KOPT-K1 (cell line): ENCODE measurements around the gene ATP10D.

Experiments used
- H3K27ac ChIP-seq: fragments of 200-600 bp; sonication (generic); 2 replicates; pipeline ENCODE4 v1.5.1; 2016; ENCODE audit warnings: antibody characterized with exemption, mild to moderate bottlenecking, low read depth, low read length; ENCODE audit not compliant: poor library complexity, severe bottlenecking
- H3K36me3 ChIP-seq: fragments of 200-600 bp; sonication (generic); 2 replicates; pipeline ENCODE4 v1.5.1; 2017; ENCODE audit warnings: antibody characterized with exemption, mild to moderate bottlenecking, low read length, moderate library complexity; ENCODE audit not compliant: insufficient read depth
- H3K9me3 ChIP-seq: fragments of 200-600 bp; sonication (generic); 2 replicates; pipeline ENCODE4 v1.5.1; 2017; ENCODE audit warnings: antibody characterized with exemption, low read length, mild to moderate bottlenecking; ENCODE audit not compliant: insufficient read depth, poor library complexity, severe bottlenecking

ATP10D gene

GRCh38 chr4:47624031-47624441 lies 139.0 kb downstream of the ATP10D start:
- no peaks in the 10 kb centered on the region for H3K36me3 ChIP-seq
- H3K9me3 ChIP-seq = no peaks in the 10 kb centered on the region
- H3K27ac ChIP-seq = no peak overlapping the region

DNA sequence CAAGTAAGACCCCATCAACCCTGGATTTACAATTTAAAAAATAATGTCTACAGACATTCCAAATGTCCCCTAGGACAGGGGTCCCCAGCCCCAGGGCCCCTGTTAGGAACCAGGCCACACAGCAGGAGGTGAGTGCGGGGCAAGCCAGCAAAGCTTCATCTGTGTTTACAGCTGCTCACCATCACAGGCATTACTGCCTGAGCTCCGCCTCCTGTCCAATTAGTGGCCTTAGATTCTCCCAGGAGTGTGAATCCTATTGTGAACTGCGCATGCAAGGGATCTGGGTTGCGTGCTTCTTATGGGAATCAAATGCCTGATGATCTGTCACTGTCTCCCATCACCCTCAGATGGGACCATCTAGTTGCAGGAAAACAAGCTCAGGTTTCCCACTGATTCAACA lies 146.1 kb downstream of the ATP10D start:
- Histone ChIP-seq H3K27ac (no peak overlapping the region), H3K36me3 (no peaks in the 10 kb centered on the region), H3K9me3 (no peaks in the 10 kb centered on the region)

- no peak overlapping the region for H3K27ac ChIP-seq
- H3K9me3 ChIP-seq = peaks cover 9% of the 10 kb centered on the region
- H3K36me3 ChIP-seq = no peaks in the 10 kb centered on the region
These were observed 154.5 kb downstream of the ATP10D start for GRCh38 chr4:47639531-47639930.

GRCh38 chr4:47640911-47641310 lies 155.8 kb downstream of the ATP10D start:
- Histone ChIP-seq H3K36me3 (no peaks in the 10 kb centered on the region), H3K27ac (no peak overlapping the region)

DNA sequence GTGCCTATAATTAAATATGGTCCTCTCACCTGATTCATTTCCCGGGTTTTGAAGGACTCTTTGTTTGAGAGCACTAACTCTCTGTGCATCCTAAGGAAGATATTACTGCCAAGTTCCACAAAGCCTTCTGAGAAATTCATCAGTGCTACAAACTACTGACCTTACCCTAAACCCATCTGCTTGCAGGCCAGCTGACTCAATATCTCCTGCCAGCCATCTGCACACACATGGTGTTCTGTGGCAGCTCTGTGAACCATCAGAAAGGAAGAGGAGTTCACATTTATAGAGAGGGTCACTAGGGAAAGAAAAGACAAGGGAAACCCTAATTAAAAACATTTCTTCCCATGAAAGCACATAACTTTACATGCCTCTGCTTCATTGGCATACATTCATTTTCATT lies 156.7 kb downstream of the ATP10D start:
- H3K9me3 ChIP-seq = peaks cover 6% of the 10 kb centered on the region
- H3K36me3 ChIP-seq = no peaks in the 10 kb centered on the region
- no peak overlapping the region for H3K27ac ChIP-seq

More at GRCh38 chr4:47640911-47641310, 155.8 kb downstream of the ATP10D start:
- H3K9me3 ChIP-seq = peaks cover 9% of the 10 kb centered on the region

DNA sequence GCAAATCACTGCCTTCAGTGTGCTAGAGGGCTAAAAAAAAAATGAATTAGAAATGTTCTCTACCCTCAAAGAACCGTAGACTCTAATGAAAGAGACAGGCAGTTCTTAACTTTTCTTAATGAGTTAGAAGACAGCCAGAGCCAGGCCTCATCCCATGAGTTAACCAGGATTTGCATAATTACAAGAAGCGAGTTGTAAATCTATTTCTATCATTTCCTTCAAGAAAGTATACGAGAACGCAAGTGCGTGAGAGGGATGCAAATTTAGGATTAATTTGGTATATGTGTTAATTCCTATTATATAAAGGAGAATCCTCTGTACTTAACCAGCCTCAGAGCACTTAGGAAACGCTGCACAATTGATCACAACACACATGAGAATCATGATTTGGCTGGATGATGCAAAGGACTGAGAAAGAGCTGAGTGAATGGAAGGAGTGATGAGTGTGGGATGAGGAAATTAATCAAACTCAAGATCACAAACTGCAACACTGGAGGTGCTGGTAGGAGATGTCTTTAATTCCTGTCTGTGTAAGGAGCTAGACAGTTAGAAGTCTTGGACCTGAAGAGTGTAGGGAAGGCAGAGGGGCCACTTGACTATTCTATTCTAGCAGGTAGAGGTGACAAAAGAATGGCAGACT lies 157.2 kb downstream of the ATP10D start:
- Histone ChIP-seq H3K36me3 (no peaks in the 10 kb centered on the region), H3K27ac (no peak overlapping the region), H3K9me3 (peaks cover under 1% of the 10 kb centered on the region)
